NT2/D1 (cell line): ENCODE measurements around the gene SLC9A1.

Experiments
- YY1 ChIP-seq: IDR thresholded peaks from 2 replicates; pipeline ENCODE4 v1.6.1; 2011; ENCODE audit not compliant: insufficient read length, insufficient read depth
- ZNF274 ChIP-seq: IDR thresholded peaks from 2 replicates; pipeline ENCODE4 v1.6.1; 2011; ENCODE audit warnings: mild to moderate bottlenecking, low read depth, low read length

DNA sequence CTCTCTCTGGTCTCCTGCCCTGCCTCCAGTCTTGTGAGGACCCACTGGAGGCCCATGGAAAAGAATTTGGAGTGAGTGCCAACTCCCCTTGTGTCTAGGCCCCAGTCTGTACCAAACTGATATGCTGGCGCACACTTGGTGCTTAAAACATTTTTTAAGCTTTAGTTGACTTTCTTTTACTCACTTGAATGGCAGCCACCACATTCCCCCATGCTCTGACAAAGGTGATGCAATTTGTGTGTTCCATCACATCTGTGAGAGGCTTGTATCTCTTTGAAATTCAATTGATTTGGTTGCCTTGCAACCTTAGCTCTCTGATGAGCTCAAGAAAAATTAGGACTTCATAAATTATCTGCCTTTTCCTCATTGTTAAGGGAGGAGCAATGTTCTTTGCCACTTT, 49.0 kb upstream of the SLC9A1 start:
- TF ChIP-seq ZNF274 (no peak), YY1 (no peak)
